Activated gamma-delta T cell treated with Interleukin-2 at 50 U/mL for 16 hours (primary cell): Measurements from ENCODE around the gene TSPAN3.

Experiments
- DNase-seq: peaks from one replicate; pipeline ENCODE4 v3.0.0-alpha.2; 2020

Gene TSPAN3

DNA sequence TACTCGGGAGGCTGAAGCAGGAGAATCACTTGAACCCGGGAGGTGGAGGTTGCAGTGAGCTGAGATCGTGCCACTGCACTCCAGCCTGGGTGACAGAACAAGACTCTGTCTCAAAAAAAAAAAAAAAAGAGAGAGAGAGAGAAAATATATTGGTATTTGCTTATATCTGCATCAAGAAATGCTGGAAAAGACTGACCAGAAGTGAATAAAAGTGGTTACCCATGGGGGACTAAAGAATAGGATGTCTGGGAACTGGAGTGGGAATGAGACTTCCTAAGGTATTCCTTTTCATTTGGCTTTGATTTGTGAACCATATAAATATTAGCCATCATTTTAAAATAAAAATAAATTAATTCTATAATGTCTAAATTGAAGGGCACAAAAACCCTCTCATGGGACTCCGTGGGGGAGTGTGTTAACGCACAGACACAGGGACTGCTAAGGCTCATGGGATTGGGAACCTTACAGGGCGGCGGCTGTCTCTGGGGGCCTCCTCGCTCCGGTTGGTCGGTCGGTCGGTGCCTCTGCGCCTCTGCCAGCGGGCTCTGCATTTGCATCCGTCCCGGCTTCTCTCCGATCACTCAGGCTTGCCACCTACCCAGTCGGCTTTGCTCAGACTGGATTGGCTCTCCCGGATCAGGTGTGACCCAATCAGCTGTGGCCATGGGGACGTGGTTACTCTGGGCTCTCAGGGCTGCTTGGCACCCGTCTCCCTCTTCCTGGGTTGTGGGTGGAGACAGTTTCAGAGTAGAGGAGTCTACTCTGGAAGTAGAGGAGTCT is 12.7 kb upstream of the TSPAN3 start:
- DNase-seq, result peak; percentile 40

DNA sequence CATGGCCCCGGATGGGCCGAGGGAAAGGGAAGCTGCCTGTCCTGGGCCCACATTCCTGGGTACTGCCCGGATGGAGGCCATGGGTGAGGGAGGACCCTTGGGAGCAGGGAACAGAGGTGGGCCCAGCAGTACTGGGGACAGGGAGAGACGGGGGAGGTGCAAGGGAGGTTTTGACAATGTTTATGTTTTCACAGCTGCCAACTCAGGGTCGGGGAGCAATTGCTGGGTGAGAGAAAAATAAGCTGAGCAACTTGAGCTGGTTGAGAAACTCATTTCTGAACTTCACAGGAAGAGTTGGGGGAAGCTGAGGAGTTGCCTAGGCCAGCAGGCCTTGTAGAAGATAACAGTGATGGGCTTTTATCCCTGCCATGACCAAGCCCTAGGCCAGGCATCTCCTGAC is 11.1 kb upstream of the TSPAN3 start:
- no peak for DNase-seq

DNA sequence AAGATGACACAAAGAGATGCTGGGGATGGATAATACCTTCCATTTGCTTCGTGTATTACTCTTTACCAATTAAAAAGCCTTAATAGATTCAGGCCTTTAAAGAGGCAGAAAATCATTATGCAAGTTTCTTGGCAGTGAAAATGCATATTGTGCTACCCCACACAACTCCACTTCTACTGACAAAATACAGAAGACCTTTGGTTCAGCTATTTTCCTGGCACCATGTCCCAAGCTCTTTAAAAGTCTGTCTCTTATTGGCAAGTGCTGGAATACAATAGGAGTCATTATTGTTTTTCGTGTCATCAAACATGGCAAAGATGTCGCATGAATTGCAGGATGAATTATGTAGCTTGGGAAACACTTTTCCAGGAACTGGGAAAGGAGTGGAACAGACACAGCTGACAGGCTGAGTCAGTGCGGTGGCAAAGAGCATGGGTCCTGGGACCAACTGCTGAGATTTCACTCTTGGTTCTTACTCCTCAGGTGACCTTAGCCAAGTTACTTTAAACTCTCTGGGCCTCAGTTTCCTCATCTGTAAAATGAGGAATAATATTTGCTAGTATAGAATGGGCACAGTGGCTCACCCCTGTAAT is 5.5 kb upstream of the TSPAN3 start:
- DNase-seq, result no peak

DNA sequence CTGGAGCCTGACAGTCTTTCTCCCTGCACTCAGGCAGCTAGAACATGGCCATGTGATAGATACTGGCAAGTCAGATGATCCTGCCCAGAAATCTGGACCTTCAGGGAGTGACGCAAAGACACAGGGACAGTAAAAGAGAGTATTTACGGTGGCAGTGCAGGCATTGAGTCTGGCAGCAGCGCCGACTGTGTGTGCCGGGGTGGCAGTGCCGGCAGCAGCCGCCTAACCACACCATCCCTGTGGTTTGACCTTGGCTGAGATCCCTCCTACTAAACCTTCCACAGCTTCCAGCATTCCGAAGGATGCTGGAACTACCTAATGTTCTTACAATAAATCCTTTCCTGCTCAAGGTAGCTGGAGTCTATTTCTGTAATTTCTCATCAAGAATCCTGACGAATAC is 4.6 kb upstream of the TSPAN3 start:
- no peak for DNase-seq

DNA sequence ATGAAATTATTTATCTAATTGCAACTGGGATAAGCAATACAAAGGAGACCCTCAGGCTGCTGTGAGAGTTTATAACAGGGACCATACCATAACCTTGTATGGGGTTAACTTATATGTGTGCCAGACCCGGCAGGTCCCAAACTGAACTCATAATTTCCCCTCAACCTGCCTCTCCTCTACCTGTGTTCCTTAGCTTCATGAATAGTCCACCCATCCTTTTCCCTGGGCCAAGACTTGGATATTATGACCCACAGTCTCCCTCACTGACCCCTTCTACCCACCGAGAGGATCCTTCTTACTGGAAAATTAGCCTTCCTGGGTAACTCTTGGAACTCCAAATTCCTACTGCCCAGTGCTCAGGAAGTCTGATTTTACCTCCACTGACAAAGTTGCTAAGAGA is 3.4 kb upstream of the TSPAN3 start:
- DNase-seq, result no peak

DNA sequence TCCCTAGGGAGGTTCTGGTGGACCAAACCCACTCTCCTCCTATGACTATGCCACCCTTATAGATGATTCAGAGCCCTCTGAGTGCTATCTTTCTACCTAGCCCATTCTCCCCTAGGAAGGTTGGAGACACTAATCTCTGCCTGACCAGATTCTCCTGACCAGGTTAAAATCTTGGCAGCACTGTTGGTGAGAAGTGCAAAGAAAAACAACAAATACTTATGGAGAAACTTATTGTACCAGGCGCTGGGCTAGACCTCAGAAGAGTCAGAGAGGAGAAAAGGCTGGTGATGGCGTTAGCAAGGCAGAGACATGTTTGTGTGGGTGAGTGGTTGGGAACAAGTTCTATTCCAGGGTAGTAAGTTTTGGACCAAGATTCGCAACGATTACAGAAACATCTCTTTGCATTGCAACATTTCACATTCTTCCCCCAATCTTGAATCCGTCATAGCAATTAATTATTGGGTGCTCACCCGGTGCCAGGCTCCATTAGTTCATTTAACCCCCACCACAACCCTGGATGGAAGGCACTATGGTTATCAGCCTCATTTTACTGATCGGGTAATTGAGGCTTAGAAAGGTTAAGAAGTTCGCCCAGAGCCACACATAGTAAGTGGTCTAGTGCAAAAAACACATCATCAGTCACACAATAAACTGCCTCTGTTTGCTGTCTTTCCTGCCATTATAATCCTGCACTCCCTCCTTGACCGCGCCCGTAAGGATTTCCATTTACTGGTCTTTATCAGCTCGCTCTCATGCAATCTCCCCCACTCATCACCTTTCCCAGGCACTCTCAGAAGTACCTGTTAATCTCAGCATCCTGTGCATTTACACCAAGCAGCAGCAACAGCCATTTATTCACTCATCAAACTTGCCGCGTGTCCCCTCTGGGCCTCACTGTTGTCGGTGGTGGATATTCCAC is 655 bp upstream of the TSPAN3 start:
- DNase-seq, result no peak

DNA sequence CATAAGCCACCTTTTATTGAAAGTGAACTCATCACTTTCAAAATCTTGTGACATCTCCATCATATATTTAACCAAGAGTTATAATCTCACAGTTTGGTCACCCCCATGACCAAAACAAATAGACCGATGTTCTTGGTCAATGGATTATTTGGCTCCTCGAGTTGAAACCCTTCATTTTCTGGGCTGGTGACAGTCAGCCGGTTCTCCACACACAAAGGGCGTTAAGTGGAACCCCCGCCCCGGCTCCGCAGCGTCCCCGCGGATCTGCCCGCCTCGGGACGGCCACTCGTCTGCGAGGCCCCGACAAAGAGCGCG is 772 bp downstream of the TSPAN3 start:
- DNase-seq, result no peak

DNA sequence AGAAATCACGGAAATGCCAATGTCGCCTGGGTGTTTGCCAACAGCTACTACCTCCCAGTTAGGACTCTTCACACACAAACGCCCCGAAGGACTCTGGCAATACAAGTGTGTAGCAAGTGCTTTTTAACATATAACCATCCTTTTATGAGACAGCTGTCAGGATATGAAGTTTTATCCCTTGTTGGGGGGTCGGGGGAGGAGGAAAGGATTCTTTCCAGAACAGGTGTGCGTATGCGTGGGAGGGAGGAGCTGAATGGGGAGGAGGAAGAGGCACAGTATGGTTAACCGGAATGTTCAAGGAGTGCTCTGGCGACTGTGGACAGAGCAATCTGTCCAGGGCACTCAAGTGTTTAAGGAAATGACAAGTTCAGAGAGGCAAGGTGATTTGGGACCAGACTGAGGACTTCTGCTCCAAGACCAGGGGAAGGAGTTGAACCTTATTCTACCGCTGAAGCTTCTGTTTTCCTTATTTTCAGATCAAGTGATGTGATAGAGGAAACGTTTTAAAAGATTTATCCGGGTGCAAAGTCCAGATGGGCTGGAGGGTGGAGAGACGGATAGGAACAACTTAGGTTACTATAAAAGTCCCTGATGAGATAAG is 1.3 kb downstream of the TSPAN3 start:
- DNase-seq, result no peak

DNA sequence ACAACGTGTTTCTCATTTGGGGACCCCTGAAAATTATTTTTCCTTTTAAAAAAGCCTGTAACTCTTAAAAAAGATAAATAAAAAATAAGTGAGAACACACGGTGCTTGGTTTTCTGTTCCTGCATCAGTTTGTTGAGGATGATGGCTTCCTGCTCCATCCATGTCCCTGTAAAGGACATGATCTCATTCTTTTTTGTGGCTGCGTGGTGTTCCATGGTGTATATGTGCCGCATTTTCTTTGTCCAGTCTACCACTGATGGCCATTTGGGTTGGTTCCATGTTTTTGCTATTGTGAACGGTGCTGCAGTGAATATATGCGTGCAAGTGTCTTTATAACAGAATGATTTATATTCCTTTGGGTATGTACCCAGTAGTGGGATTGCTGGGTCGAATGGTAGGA is 2.3 kb downstream of the TSPAN3 start:
- DNase-seq, result no peak

DNA sequence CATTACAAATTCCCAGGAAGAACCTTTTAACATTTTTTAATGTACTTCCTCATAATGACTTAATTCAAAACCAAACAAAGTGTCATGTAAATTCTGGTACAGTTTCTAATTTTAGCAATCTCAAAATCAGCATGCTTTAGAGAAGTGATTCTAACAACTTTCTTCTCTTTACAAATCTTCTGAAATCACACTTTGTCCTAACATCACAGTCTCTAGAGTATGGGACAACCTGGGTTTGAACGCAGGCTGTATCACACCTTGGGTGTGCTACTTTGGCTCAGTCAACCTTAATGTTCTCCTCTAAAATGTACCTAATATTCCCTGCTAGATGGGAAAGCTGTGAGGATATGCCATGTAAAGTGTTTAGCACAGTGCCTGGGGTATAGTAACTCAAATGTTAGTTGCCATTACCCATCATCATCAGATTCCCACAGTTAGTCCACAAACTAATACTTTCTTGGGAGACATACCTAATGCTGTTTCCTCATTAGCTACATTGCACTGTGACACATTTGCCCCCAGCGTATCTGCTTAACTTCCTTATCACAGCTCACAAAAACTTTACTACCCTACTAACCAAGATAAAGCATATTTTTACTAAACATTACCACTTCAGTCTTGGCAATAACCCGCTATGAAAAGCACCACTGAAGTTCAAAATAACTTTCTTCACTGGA is 3.1 kb downstream of the TSPAN3 start:
- no peak for DNase-seq

DNA sequence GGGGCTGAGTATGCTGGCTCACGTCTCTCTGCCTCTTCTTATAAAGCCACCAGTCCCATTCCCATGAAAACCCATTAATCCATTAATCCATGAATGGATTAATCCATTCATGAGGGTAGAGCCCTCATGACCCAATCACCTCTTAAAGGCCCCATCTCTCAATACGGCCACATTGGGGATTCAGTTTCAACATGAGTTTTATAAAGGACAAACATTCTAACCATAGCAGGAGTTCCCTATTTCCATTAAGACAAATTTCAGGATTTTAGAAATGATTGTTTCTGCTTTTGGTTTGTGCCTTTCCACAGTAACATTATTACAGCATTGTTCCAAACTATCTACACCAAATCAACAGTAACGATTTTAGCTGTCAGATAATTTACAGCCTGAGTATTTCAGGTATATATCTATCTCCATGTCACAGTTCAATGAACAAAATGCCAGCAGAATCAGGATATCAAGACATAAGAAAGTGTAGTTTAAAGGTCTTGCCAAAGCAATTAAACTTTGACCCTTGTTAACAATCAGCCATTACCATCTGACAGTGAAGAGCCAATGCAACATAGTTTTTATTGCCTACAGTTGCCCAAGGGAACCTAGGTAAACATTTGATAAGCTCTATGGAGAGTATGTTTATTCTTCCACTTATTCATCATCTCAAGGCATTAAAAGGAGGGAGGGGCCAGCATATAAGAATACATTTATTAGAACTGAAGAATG is 3.8 kb downstream of the TSPAN3 start:
- DNase-seq, result no peak

DNA sequence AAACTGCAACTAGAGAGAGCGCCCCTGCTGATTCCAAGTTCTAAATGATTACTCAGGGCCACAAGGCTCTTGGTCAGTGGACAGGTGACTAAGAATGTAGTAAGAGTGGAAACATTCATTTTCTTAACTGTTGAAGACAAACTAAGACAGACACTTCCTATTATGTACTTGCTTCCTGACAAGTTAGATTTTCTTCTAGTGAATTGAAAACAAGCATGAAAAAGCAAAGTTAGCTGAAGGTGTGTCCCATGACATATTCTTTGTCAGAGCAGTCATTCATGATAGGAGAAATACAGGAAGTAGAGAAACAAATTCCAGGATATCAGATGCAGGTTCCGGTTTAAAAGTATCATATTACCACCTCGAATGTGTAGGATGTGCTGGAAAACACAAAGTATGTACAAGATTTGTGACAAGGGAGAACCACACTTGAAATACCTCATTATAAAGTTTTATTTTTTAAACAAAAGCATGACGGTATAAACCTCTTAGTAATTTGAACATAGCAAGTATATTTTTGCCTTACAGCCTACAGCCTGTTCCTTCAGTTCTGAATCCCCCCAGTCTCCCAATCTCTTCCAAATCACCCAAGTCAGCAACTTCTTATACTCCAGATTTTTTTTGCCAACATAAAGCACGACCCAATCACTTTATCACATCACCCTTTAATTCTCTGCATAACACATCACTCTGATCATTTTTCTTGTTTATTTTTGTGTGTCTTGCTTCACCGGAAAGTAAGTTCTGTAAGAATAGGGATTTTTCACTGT is 6.2 kb downstream of the TSPAN3 start:
- DNase-seq, result no peak

DNA sequence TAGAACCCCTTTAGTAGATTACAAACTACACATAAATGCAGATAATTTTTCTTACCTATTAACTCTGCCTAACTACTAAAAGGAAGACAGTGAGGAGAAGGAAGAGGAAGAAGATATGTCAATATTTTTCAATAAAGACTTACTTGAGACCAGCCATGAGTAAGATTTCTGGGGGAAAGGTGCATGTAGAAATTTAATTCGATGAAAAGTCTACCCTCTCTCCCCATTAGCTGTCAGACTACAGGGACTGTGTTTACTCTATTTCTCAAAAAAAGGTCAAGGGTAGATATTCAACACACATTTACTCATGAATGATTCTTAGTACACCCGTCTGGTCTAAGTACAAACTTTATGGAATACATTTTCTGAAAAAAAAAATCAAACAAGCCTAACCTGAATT is 6.8 kb downstream of the TSPAN3 start:
- no peak for DNase-seq

DNA sequence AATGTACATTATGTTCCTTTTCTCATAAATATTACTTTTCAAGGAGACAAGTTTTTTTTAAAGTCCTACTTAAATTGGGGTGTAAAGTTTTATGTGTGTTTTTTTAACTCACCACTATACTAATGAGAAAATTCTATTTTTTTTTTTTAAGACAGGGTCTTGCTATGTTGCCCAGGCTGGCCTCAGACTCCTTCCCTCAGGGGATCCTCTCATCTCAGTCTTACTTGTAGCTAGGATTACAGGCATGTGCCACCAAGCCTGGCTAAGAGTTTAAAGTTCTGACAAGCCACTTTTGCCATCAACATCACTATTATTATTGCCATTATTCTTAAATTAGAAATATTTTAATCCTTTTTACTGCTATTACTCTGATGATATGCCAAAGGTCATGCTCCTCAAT is 7.7 kb downstream of the TSPAN3 start:
- DNase-seq, result no peak

DNA sequence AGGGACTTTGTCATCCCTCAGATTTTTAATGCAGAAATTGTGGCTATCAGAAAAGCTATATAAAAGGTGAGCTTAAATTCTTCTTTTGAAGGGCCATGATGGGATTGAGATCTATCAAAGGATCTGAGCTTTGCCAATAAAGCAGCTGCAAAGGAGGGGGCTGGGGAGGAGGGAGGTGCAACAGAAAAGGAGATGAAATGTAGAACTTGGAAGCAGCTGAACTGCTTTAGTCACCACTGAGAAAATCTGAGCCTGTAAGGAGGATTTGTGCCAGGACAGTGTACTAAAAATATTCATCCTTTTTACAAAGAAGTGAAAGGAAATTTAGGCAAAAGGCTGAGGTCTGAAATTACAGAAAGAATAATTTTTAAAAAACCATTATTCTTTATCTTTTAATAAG is 10.4 kb downstream of the TSPAN3 start:
- no peak for DNase-seq

DNA sequence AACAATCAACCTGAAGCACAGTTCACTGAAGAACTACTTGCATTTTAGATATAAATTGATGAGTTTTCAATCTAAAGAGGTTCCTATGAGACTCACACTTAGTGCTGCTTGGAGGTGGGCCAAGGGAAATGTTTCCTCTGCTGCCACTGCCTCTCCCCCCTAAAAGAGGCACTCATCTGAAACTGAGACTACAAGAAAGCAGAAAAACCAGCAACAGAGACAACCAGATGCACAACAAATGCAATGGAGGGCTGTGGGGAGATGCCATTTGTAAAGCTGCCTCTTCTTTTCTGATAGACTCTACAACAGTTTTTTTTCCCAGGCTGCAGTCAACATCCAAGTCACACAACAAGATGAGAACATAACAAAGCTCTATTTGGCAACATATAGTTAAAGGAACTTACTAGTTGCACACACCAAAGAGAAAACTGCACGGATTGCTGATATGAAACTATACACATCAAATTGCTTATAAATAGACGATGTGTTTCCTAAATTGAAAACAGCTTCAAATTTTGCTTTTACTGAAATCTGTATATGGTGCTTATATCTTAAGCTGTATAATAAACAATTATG is 11.0 kb downstream of the TSPAN3 start:
- DNase-seq, result no peak

DNA sequence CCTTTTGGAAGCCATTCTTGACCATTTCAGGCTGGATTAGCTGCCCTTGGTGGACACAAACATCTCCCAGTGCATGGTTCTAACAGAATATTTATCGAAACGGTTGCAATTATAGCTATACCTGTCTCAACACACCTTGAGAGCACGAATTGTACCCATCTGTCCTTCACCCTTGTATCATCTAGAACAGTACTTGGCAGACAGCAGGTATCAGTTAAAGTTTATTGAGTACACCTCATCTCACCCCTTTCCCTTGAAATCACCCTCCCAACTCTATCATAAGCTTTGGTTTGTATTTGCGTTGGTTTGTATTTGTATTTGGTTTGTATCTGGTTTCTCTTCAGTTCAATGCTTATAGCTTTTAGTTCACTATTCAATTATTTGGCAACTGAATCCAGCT is 12.4 kb downstream of the TSPAN3 start:
- no peak for DNase-seq

DNA sequence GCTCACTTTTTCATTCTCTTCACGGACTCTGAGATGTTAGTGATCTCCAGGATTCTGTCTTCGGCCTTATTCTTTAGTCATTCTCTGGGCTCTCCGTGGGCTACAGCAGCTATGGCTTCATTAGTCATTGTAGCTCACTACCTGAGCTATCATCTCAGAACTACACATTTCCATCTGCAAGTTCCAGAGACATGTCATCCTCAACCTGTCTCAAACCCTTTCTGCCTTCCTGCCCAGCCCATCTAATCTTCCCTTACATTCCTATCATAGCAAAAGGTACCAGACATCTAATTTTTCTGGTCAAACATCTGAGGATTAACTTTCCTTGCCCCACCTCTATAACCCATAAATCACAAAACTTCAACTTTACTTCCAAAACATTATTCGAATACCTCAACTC is 13.2 kb downstream of the TSPAN3 start:
- no peak for DNase-seq

DNA sequence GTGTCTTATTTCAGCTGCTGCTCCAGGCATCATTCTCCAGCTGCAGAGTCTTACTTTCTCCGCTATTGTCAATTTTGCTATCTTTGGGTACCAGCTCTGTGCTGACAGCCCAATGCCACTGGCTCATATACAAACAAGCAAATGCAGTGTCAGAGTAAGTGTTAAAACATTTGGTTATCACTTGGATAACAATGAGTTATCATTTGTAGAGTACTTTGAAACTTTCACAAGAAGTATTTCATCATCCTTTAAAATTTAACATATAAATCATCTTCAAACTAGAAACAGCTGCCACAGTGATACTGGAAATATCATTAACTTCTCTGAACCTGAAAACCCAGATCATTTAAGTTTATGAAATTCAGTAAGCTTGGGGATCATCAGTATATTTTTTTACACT is 13.8 kb downstream of the TSPAN3 start:
- no peak for DNase-seq

DNA sequence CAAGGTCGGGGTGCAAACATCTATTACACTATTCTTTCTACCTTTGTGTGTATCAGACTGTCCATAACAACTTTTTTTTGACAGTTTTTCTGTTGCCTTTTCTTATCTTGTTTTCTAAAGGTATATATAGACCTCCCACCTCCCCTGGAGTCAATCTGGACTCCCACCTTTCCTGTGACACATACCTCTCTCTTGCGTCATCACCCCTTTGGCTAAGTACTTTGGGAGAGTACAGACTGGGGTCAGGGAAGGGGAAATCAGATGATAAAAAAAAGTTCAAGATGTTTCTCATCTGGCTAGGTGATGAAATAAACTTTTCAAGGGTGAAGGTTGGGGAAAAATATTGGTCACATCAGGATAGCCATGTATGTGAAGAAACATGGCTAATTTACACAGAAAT is 17.2 kb downstream of the TSPAN3 start:
- no peak for DNase-seq

DNA sequence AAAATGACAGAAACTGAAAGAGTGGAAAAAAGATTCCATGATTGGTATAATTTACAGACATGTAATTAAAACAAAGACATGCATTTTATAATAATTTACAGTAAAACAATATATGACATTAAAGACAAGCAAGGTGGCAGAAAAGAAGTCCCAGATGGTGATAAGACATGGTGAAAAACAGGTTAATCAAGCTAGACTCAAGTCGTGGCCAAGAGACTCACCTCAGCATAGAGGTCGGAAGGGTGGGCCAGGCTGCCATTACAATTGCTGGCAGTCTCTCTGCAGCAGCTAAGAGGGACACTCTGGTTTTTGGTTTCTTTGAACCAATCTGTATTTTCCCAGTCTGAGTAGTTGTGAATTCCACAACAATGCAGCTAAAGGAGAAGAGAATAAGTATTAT is 18.4 kb downstream of the TSPAN3 start:
- no peak for DNase-seq
